Tibial nerve (tissue), 3 donors: Measurements from ENCODE around the gene SDC1.

Source experiments
- CTCF ChIP-seq, 5 experiments: fragments of 200-600 bp in 3 of 5; fragments of 450-650 bp in 2 of 5; sonication (generic) in 3 of 5; IDR thresholded peaks; one replicate each; pipeline ENCODE4 v1.5.1; 2016 to 2019; ENCODE audit warnings: antibody characterized with exemption in 5 of 5, mild to moderate bottlenecking in 3 of 5, moderate library complexity in 2 of 5
- POLR2A ChIP-seq, 2 donors: fragments of 450-650 bp; IDR thresholded peaks; one replicate each; pipeline ENCODE4 v1.6.1; 2017; ENCODE audit warnings: antibody characterized with exemption in 2 of 2, mild to moderate bottlenecking in 2 of 2, moderate library complexity in 2 of 2

GRCh38 chr2:20213651-20214565, 11.0 kb downstream of the SDC1 start:
- TF ChIP-seq POLR2A (IDR thresholded peaks at IDR 0.05) (no peak), CTCF (IDR thresholded peaks at IDR 0.05) (no peak)
